GM19467 (cell line): ENCODE measurements around the gene PAPOLA.
A peak's percentile ranks its signal among the peaks of the same experiment; 100 is the strongest.
"Not testable (repeated sequence)": the region's sequence is repeated elsewhere in the genome, so short reads cannot be mapped to it uniquely, and the experiment has no call there.

Experiments used
- ATAC-seq: cut with Tn5 transposase; IDR thresholded peaks from one replicate; pipeline ENCODE4 v1.9.1; 2021; ENCODE audit warnings: mild to moderate bottlenecking, moderate library complexity; ENCODE audit not compliant: unreplicated experiment

The PAPOLA gene

GRCh38 chr14:96502621-96503305 lies 581 bp downstream of the PAPOLA start:
- ATAC-seq = peak; percentile 27

GRCh38 chr14:96503306-96503679 lies 1.1 kb downstream of the PAPOLA start:
- no peak for ATAC-seq

DNA sequence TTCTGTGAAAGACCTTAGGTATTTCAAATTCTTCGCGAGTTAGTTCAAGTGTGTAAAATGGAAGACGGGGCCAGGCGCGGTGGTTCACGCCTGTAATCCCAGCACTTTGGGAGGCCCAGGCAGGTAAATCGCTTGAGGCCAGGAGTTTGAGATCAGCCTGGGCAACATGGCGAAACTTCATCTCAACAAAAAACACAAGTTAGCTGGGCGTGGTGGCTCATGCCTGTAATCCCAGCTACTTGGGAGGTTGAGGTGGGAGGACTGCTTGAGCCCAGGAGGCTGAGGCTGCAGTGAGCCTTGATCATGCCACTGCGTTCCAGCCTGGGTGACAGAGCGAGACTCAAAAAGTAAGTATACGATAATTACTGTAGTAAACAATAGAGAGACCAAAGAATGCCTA lies 2.2 kb downstream of the PAPOLA start:
- ATAC-seq = not testable (repeated sequence)

GRCh38 chr14:96507723-96508122 lies 5.5 kb downstream of the PAPOLA start:
- ATAC-seq = no peak

GRCh38 chr14:96508900-96509299 lies 6.7 kb downstream of the PAPOLA start:
- no peak for ATAC-seq

DNA sequence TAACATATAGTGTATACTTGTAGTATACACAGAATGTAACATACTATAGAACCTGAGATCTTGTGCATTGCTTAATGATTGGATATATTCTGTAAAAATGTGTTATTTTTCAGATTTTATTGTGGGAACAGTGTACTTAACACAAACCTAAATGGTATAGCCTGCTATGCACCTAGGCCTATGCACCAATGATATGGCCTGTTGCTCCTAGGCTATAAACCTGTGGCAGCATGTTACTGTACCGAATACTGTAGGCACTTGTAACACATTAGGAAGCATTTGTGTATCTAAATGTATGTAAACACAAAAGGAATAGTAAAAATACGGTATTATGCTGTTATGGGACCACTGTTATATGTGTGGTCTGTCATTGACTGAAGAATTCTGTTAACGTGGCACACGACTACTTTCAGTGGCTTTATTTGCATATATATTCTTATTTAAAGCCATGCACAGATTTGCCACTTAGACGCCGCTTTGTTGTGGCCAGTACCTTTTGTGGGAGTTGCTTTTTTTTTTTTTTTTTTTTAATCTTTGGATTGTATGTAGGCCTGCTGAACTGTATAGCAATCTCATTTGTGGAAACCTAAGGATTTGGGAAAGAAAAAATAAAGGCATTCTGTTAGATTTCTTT lies 7.4 kb downstream of the PAPOLA start:
- ATAC-seq = no peak

DNA sequence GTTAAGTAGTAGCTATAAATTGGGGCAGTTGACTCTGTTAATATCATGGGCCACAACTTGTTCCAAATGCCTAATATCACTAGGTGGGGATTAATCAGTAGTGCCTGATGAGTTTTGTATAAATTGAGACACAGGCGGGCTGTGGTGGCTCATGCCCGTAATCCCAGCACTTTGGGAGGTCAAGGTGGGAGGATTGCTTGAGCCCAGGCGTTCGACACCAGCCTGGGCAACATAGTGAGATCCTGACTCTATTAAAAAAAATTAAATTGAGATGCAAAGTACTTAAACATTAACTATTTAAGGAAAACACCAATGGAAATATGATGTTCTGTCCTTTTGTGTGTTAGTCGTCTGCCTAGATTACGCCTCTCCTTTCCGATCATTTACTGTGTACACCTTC lies 9.0 kb downstream of the PAPOLA start:
- no peak for ATAC-seq

DNA sequence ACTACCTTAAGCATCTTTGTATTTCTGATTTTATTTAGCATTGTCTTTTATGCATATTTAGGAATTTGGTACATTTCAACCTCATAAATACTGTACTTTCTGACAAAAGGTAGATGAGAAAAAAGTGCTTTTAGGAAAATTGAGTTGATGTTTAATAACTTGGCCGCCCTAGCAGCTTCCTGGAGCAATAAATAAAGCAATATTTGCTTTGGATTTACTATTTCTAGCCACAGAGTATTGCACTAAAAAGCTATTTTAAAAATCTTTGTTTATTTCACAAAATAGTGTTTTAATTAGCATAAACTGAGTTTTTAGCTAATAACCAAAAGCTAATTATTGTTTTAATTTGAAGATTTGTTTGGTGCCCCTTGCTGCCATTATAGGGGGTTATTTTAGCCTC lies 9.5 kb downstream of the PAPOLA start:
- ATAC-seq = no peak

DNA sequence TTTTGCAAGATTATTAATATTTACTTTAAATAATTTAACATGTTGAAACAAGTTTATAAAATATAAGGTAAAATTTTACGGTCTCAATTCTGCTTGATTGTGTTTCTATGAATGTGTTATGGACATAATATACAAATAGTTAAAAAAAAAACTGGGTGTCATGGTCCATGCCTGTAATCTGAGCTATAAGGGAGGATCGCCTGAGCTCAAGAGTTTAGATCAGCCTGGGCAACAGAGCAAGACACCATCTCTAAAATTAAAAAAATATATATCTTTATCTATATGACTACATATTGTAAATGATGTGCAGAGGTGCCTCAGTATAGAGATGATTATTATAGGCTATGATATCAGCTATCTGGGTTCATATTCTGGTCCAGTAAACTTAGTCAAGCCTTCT lies 9.9 kb downstream of the PAPOLA start:
- ATAC-seq = no peak

- no peak for ATAC-seq
Observed at GRCh38 chr14:96512602-96513397, 10.6 kb downstream of the PAPOLA start.

- no peak for ATAC-seq
Observed at GRCh38 chr14:96514694-96515093, 12.5 kb downstream of the PAPOLA start.

DNA sequence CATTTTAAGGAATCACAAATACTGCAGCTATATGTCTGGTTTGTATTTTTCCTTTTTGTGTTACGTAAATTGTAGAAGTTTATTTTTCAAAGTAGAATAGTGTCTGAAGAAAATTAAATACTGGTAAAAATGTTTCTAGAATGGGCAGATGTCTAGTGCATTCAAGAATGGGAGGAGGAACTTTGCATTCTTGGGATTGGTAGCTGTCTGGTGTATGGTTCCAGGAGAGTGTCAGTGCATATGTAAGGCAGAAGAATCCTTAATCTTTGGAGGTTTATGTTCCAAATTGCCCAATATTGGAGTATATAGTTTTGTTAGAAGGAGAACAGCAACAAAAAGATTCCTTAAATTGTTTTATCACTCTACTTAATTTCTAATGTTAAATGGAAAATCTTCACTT lies 13.5 kb downstream of the PAPOLA start:
- ATAC-seq = no peak

- no peak for ATAC-seq
Observed at GRCh38 chr14:96516351-96516750, 14.2 kb downstream of the PAPOLA start.

GRCh38 chr14:96519970-96520369 lies 17.8 kb downstream of the PAPOLA start:
- no peak for ATAC-seq

- ATAC-seq = no peak
Observed at GRCh38 chr14:96525452-96525851, 23.3 kb downstream of the PAPOLA start.

GRCh38 chr14:96532632-96533031 lies 30.4 kb downstream of the PAPOLA start:
- ATAC-seq = no peak

GRCh38 chr14:96536807-96537206 lies 34.6 kb downstream of the PAPOLA start:
- ATAC-seq = no peak

DNA sequence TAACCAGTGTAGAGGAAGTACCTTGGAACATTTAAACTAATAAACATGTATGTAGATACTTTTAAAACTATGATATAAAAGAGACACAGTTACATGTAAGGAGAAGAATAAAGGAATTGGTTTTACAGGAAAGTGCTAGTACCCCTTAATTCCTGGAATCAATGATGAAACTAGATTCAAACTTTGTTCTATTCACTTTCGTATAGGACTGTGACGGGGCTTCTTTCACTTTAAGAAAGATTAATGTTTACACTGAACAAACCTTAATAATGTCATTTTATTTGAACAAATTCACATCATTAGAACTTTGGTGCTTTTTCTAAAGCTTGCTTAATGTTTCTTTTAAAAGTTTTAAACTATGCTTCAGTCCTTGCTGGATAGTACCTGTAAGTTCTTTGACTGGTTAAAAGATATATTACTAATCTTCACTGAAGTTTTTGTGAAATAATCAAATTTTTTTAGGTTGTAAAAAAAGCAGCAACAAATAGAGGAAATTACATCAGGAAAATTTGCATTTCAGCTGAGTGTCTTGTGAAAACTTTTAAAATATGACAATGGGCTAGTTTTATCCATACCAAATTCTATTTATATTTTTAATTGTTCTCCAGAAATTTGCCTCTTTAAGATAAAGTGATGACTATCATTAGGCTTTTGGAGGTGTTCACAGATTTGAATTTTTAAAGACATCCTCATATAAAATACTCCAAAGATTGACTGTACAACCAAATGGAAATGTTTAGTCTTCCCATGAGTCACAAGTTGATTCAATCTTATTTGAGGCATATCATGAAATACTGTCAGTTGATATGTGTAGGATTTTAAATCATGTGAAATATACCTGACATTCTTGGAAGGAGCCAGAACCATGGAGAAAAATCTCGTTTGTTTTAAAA lies 36.2 kb downstream of the PAPOLA start:
- no peak for ATAC-seq

GRCh38 chr14:96538990-96539317 lies 36.8 kb downstream of the PAPOLA start:
- ATAC-seq = no peak

DNA sequence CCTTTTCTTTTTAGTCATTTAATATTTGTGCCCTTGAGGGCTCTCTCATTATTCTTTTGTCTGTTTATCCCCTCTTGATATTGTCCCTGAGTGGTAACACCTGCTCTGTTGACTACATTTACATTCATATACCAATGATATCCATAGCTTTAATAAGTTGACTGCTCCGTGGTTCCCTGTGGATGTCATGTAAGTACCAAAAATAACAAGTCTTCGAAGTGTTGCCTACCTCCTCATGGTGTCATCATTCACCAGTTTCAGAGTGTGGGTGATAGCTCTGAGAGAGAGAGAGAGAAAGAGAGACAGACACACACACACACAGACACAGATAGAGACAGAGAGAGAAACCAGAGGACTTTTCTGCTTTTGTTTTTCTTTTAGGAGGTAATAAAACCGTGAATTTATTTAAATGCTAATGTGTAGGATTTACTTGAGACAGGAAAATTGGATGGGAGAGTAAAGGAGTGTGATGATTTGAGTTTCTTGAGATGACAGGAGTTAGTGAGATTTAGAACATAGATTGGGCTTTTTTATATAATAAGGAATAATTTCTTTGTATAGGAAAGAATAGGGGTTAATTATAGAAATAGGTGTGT lies 52.2 kb downstream of the PAPOLA start:
- ATAC-seq = no peak

- no peak for ATAC-seq
Observed at GRCh38 chr14:96559571-96559970, 57.4 kb downstream of the PAPOLA start.
